Eye (tissue), 1 donor: Measurements from ENCODE around the gene PARP15.
"Not testable (repeated sequence)": the region's sequence is repeated elsewhere in the genome, so short reads cannot be mapped to it uniquely, and the experiment has no call there.

Experiments
- DNase-seq: peaks from one replicate; pipeline ENCODE4 v3.0.0-alpha.2; 2015

Gene PARP15

DNA sequence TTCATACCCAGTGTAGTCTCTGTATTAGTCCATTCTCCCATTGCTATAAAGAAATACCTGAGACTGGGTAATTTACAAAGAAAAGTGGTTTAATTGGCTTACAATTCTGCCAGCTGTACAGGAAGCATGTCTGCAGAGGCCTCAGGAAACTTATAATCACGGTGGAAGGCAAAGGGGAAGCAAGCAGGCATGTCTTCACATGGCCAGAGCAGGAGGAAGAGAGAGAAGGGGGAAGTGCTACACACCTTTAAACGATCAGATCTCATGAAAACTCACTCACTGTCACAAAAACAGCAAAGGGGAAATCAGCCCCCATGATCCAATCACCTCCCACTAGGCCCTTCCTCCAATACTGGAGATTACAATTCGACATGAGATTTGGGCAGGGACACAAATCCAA, 96.9 kb downstream of the PARP15 start:
- no peak for DNase-seq

DNA sequence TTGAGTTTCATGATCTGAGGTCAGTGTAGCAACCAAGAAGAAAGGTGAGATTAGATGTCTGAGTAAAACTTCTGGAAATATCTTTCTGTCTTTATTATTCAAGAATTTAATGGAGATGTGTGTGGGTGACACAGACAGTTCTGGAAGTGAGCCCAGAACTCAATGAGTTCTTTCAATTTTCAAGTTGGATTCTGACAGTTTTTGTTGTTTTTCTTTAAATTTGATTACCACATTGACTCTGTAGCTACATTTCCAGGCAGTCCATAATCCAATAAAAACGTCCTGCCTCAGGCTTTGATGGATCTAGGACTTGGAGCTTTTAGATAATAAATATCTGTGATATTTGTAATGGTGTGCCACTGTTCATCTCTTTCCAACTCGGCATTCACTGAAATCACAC, 99.3 kb downstream of the PARP15 start:
- DNase-seq: peak; percentile 24

DNA sequence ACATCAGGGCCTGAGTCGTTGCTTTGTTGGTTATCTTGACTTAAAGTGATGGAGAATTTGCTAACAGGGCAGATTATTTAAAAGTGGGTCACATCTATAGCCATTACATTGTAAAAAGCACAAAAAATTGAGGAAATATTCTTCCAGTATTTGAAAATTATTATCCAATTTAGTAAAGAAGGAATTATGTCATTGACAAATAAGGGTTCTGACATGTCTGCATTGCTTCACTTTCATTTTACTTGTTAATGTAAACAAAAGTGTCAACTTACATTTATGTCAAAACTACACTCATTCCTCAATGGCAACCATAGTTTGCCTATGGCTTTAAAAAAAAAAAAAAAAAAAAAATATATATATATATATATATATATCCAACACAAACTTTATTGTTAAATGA, 99.8 kb downstream of the PARP15 start:
- DNase-seq: peak; percentile 54

DNA sequence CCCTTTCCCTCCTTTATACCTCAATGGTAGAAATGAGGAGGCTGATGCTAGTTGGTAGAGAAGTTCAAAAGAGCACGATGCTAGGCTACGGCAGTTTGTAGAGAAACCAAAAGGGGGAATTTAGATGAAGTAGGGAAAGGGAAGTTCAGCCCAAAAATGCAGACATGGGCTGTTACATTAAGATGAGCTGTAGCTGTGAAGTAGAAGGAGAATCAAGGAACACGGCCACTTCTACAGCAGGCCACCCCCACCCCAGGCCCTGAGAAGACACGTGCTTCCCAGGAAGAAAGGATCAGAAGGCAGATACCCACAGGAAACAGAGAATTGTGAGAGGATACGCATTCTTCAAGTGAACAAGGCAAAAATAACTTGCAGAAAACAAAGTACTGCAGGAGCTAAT, 101.1 kb downstream of the PARP15 start:
- no peak for DNase-seq

DNA sequence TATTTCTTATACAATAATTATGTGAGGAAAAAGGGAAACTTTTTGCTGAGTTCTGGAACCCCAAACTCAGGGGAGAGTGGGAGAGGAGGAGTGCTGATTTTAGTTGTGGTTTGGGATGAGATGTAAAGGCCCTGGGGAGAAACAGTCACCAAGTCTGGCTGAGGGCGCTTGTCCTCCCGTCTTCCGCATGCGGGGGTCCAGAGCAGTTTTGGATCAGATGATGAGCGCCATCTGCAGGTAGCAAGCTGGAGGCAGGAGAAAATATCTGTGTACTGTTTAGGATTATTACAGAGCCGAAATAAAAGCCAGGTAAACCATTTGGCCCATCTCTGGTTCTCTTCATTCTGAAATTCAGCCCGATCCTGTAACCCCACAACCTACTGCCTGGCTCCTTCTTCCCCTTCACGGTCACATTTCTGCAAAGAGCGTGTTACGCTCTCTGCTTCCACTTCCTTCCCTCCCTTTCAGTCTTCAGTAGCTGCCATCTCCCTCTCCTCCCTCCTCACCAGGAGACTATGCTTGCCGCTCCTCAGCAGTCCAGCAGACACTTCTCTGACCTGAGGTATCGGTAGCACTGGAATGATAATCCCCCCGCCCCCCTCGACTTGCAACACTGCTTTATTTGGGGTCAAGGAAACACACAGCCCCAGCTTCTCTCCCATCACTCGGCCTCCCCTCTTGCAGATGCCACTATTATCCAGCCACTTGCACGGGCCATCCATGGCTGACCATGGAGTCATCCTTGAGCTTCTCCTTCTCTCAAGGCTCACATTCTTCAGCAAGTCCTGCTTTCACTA, 101.8 kb downstream of the PARP15 start:
- peak; percentile 89 for DNase-seq

DNA sequence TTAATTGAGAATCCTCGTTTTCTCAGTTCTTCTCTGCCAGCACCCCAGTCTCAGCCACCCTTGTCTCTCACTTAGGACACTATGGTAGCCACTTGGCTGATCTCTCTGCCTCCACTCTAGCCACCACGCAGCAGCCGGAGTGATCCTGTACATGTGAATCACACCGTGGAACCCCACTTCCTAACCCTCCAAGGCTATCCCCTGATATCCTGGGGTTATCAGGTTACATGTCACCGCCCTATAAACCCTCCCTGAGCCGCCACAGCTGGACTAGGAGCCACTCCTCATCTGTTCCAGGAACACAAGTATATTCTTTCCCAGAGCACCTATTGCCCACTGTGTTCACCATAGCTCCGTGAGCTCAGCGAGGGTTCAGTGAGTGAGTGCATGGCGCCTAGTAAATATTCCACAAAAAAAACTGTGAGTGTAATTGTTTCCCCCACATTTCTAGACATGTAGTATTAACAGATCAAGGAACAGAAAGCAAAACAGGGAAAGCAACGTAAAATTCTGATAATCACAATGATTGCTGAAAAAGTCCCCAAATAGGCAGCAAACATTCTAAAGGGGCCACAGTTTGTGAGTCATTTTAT, 102.5 kb downstream of the PARP15 start:
- peak; percentile 50 for DNase-seq

DNA sequence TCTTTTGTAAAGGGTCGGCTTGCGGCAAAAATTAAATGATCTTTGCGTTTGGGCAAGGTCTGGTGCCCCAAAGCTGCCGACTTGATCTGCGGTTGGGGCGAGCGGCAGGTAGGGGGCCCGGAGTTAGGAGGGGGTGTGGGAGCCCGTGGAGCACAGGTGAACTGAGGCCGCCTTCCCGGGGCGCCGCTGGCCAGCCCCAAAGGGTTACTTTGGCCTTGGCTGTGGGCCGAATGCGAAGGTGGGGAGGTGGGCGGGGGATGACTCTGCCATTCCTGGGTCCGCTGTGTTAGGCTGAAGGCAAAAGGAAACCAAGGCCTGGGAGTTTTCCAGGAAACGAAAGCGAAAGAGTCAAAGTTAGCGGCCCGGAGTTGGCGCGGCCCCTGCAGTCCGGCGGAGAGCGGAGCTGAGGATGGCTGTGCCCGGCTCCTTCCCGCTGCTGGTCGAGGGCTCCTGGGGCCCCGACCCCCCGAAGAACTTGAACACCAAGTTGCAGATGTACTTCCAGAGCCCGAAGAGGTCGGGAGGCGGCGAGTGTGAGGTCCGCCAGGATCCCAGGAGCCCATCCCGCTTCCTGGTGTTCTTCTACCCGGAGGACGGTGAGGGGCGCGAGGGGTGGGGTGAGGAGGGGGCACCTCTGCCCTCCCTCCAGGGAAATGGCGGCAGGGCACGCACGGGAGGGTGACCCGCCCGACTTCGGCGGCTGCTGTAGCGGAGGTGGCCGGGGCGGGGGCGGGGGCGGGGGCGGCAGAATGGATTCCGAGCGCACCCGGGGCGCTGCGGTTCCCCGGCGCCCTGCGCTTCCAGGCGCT, 103.2 kb downstream of the PARP15 start, which contains the start of gene PARP14:
TSS of gene PARP14 (plus strand) at position 365 of the 809 bp plus-strand sequence. CDS start at position 410, 45 bp downstream.
- peak; percentile 85 for DNase-seq

DNA sequence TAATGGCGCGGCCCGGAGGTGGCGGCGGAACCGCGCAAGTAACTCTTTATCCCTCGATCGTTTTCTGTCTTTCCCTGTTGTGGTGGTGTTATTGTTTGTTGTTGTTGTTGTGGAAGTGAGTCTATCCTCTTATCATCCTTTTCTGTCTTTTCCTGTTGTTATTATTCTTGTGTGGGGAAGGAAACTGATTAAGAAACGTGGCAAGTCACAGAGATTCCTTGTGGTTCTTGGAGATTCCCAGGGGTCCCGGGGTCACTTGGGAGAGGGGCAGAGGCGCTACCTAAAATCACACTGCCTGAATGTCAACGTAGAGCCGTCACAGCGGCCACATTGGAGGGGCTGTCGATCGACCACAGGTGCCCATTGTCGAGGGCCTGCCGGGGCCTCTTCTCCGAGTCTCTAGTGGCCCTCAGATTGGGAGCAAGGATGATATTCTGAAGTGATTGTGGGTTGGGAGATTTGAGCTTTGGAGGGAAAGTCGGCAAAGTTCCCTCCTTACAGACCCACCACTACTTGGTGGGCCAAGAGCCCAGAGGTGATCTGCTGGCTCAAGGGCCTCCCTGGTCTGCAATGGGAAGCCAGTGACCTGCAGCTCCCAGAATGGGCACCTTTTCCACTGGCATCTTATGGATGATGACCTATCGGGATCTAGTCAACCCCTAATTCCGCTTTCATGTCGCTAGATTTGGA, 104.0 kb downstream of the PARP15 start:
- DNase-seq: peak; percentile 41

DNA sequence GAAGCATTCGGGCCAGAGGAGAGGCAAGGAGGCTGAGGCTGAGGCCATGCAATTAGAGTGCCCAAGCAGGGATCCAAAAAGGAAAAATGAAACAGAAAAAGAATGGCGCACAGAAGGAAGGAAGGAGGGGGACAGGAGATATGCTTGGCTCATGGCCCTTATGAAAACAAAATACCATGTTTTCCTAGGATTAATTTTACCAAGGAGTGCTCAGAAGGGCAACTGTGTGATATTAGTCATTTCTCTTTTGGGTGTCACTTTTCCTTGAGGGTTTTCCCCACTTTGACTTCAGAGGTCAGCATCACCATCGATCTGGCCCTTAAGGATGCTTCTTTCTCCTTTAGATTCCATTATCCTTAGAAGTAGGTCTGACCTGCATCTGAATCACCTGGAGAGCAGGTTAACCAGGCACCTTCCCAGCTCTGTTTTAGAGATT, 104.5 kb downstream of the PARP15 start:
- DNase-seq: no peak

DNA sequence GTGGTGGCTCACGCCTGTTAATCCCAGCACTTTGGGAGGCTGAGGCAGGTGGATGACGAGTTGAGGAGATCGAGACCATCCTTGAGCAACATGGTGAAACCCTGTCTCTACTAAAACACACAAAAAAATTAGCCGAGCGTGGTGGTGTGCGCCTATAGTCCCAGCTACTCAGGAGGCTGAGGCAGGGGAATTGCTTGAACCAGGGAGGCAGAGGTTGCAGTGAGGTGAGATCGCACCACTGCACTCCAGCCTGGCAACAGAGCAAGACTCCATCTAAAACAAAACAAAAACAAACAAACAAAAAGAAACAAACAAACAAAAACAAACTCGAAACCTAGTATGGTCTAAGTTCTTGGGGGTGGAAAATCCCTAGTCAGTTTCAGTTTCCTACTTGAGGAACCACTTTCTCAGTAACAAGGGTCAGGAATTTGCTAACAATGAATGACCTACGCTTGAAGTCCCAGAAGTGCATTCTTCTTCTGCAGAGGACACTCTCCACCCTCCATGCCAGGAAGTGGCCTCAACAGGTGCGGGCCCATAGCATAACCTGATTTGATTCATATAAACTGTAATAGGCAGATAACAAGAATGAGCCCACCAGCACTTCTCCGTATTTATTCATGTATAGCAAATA, 105.4 kb downstream of the PARP15 start:
- not testable (repeated sequence) for DNase-seq

DNA sequence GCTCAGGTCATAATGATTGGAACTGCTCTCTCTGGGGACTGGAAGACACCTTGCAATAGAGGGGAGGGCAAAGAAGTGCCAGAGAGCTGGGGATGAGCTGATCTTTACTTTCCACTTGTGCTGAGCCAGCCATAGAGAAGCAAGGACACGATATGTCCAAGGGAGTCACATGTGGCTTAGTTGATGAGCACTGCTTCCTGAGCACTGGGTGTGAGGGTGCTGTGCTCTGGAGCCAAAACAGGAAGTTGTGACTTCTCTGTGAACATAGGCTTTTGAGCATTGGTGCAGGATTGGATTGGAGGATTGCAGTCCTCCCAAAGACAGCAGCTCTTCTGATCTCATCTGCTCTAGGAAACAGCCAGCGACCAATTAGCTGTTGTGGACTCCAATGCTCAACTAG, 109.8 kb downstream of the PARP15 start:
- DNase-seq: no peak
